Measurements from ENCODE around the gene RPL13A. TPM values are rescaled to one million over a fixed set of nuclear protein-coding genes. Genes with fewer than 3 reads are reported as not detected.

Gene RPL13A
- total RNA-seq, 1 donor from 2014 or later, result 1,688 TPM

GRCh38 chr19:49479975-49480628, 7.3 kb upstream of the RPL13A start:
- no peak for DNase-seq (ENCODE audit: low read depth)

GRCh38 chr19:49481020-49481683, 6.3 kb upstream of the RPL13A start:
- no peak for DNase-seq (ENCODE audit: low read depth)

GRCh38 chr19:49486232-49486631, 1.2 kb upstream of the RPL13A start:
- DNase-seq (ENCODE audit: low read depth), result no peak

GRCh38 chr19:49486710-49487276, 615 bp upstream of the RPL13A start:
- no peak for DNase-seq (ENCODE audit: low read depth)

GRCh38 chr19:49488046-49488862, 846 bp downstream of the RPL13A start:
- DNase-seq (ENCODE audit: low read depth), result no peak

GRCh38 chr19:49488863-49489537, 1.6 kb downstream of the RPL13A start:
- no peak for DNase-seq (ENCODE audit: low read depth)

- DNase-seq (ENCODE audit: low read depth), result no peak
Measured at GRCh38 chr19:49489601-49490167, 2.3 kb downstream of the RPL13A start.

- DNase-seq (ENCODE audit: low read depth), result no peak
Measured at GRCh38 chr19:49490287-49491029, 3.0 kb downstream of the RPL13A start.

GRCh38 chr19:49491030-49491803, 3.8 kb downstream of the RPL13A start:
- no peak for DNase-seq (ENCODE audit: low read depth)

- peak; percentile 33 for DNase-seq (ENCODE audit: low read depth)
Measured at GRCh38 chr19:49491804-49492572, 4.6 kb downstream of the RPL13A start.

GRCh38 chr19:49492573-49493405, 5.4 kb downstream of the RPL13A start:
- DNase-seq (ENCODE audit: low read depth), result no peak

- no peak for DNase-seq (ENCODE audit: low read depth)
Measured at GRCh38 chr19:49496574-49497008, 9.2 kb downstream of the RPL13A start.

- peak; percentile 63 for DNase-seq (ENCODE audit: low read depth)
Measured at GRCh38 chr19:49497047-49497788, 9.8 kb downstream of the RPL13A start.

- no peak for DNase-seq (ENCODE audit: low read depth)
Measured at GRCh38 chr19:49497789-49498103, 10.3 kb downstream of the RPL13A start.

GRCh38 chr19:49498475-49498874, 11.1 kb downstream of the RPL13A start:
- DNase-seq (ENCODE audit: low read depth), result no peak

GRCh38 chr19:49499030-49499670, 11.7 kb downstream of the RPL13A start:
- no peak for DNase-seq (ENCODE audit: low read depth)

All from myocyte (in vitro differentiated cells).